22Rv1 (cell line): ENCODE data around the gene ETS1.

ENCODE experiments used
- H3K27ac ChIP-seq: fragments of 450-650 bp; 2 replicates; pipeline ENCODE4 v1.5.1; 2017
- ZFX ChIP-seq: fragments of 450-650 bp; IDR thresholded peaks from 2 replicates; pipeline ENCODE4 v1.6.1; 2017; ENCODE audit warnings: antibody characterized with exemption, borderline replicate concordance
- TF ChIP-seq, protein P1 (sequence below): fragments of 450-650 bp; IDR thresholded peaks from 2 replicates; pipeline ENCODE4 v1.5.1; 2017; ENCODE audit warnings: mild to moderate bottlenecking

ETS1 gene

DNA sequence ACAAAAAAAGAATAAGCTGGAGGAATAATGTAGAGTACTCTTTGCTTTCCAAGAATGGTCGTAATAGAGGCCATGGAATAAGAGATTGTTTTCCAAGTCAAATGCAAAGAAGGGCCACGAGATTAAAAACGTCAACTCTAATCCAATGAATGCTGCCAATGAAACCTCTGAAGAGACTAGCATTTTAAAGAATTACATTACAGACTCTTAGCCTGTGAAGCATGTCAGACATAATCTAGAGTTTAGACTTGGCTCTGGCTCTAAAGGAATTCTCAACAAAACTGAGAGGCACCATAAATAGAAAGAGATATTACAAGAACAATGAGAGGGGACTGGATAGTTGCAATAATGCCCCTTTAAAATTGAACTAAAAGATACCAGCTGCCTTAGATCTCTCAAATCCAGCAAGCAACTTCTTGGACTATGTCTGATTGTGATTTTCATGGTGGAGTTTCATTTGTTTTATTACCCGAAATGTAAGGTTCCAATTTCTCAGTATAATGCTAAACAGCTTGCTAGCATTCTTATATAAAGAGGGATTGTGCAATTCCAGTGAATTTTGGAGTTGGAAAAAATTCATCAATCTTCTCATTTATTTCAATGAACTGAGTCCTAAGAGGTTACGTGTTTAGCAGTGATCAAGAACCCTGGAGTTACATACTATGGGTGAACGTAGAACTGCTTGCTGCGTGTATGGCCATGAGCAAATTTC lies 5.6 kb downstream of the ETS1 start:
- H3K27ac ChIP-seq = no peak overlapping the region
- TF ChIP-seq, protein P1, sequence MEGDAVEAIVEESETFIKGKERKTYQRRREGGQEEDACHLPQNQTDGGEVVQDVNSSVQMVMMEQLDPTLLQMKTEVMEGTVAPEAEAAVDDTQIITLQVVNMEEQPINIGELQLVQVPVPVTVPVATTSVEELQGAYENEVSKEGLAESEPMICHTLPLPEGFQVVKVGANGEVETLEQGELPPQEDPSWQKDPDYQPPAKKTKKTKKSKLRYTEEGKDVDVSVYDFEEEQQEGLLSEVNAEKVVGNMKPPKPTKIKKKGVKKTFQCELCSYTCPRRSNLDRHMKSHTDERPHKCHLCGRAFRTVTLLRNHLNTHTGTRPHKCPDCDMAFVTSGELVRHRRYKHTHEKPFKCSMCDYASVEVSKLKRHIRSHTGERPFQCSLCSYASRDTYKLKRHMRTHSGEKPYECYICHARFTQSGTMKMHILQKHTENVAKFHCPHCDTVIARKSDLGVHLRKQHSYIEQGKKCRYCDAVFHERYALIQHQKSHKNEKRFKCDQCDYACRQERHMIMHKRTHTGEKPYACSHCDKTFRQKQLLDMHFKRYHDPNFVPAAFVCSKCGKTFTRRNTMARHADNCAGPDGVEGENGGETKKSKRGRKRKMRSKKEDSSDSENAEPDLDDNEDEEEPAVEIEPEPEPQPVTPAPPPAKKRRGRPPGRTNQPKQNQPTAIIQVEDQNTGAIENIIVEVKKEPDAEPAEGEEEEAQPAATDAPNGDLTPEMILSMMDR = no peak
- no peak for TF ChIP-seq ZFX

GRCh38 chr11:128580612-128581011 lies 6.7 kb downstream of the ETS1 start:
- no peak for TF ChIP-seq ZFX
- TF ChIP-seq, protein P1 = no peak
- H3K27ac ChIP-seq = no peak overlapping the region

DNA sequence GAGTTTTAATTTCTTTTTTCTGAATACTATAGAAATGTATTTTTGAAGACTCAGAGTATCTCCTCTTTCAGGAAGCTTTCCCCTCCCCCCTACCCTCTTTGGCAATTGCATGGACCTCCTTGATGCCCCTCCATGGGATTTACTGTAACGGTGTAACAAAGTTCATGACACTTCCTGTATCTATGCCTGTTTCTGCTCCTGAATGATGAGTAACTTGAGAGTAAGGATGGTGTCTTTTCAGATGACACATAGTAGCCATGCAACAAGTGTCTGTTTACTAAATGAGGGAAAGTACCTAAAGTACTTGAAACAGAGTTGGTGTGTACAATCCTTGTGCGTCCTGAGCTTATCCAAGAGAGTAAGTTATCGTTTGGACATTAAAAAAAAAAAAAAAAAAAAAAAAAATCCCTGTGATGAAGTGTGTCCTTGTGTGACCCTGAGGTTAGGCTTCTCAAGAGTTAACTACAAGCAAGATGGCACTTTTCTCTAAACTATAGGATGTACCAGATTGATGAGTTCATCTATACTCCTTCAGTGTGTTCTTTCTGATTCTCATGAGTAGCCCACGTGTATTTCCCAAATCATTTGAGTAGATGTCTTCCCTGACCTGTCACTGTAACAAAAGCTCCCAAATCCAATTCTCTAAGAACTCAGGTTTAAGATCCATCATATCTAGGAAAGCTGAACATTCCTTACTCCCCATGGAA lies 7.4 kb downstream of the ETS1 start:
- no peak for TF ChIP-seq ZFX
- TF ChIP-seq, protein P1 = no peak
- H3K27ac ChIP-seq = no peak overlapping the region

DNA sequence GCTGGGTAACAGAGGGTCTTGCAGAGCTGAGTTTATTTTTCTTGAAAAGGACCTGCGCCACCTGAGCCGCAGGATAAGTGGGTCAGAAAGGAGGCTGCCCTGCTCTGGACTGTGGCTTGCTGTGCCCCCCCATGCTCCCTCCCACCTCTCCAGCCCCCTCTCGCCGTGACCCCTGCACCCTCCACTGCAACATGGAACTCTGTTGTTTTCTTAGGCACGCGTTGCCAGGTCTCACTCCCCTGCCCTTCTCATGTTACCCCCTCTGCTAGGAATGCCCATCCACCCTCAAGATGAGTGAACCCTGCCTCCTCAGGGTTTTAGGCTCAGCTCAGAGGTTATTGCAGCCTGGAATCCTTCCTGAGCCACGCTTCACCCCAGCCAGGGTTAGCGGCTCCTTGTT lies 10.8 kb downstream of the ETS1 start:
- TF ChIP-seq ZFX = no peak
- TF ChIP-seq, protein P1 = no peak
- H3K27ac ChIP-seq = no peak overlapping the region

- TF ChIP-seq, protein P1 = no peak
- H3K27ac ChIP-seq = no peak overlapping the region
Measured at GRCh38 chr11:128575961-128576350, 11.4 kb downstream of the ETS1 start.

- H3K27ac ChIP-seq = no peak overlapping the region
- TF ChIP-seq, protein P1 = no peak
- no peak for TF ChIP-seq ZFX
Measured at GRCh38 chr11:128575174-128575960, 12.0 kb downstream of the ETS1 start.
